K562 (cell line): ENCODE data around the gene CCDC15. TPM values are rescaled to one million over a fixed set of nuclear protein-coding genes. Genes with fewer than 3 reads are reported as not detected.

ENCODE experiments used
- ATAC-seq: fragments of 200-7000 bp; cut with Tn5 transposase; 3 replicates; pipeline ENCODE4 v1.9.1; 2020; ENCODE audit warnings: moderate library complexity
- BruUV-seq: library from RNA; stranded (reverse); fragments of 400-500 nt; replicated peaks from 2 replicates; lab custom pipeline; 2021; lab: Mats Ljungman, UMichigan
- CTCF ChIA-PET: fragments of 300-600 bp; formaldehyde crosslinking; extraction: SDS; loops from one replicate; lab custom pipeline; 2021; ENCODE audit warnings: low intra/inter-chr PET ratio; lab: Yijun Ruan, JAX
- POLR2A ChIA-PET: fragments of 300-600, 350-650 bp; sonication (Branson Sonifier 250); formaldehyde crosslinking; extraction: SDS; loops from one replicate; lab custom pipeline; 2021; ENCODE audit warnings: antibody characterized with exemption, inconsistent platforms; lab: Yijun Ruan, JAX
- DNase-seq, 4 experiments: peaks; one replicate each; pipeline versions ENCODE4 v3.0.0 to v3.0.0-alpha.2; 2011 to 2018; ENCODE audit warnings: low spot score in 3 of 4, mixed read lengths in 3 of 4; ENCODE audit errors: extremely low read depth in 1 of 4
- FAIRE-seq: peaks from 2 replicates; lab custom pipeline; 2011; peaks lifted over from hg19 to GRCh38; lab: Jason Lieb, UNC
- H2AFZ ChIP-seq: 2 replicates; pipeline ENCODE4 v1.6.0; 2011; ENCODE audit warnings: low read depth, low read length, control low read depth, inconsistent platforms
- H3K27ac ChIP-seq: fragments of 200-600 bp; 3 replicates; pipeline ENCODE4 v1.8.0; 2011; ENCODE audit warnings: low read depth, mild to moderate bottlenecking, control low read depth, inconsistent platforms, low read length, moderate library complexity, mixed read lengths; ENCODE audit errors: extremely low read depth
- H3K27me3 ChIP-seq, 2 experiments: fragments of 300-600 bp in 1 of 2; 2 replicates in 1 of 2; 3 replicates in 1 of 2; pipeline versions ENCODE4 v1.6.0 to v1.8.0; 2011; ENCODE audit warnings: inconsistent platforms in 2 of 2, low read length in 2 of 2, mild to moderate bottlenecking in 1 of 2, mixed read lengths in 1 of 2, moderate library complexity in 1 of 2; ENCODE audit not compliant: control insufficient read depth in 2 of 2, insufficient read depth in 2 of 2
- H3K36me3 ChIP-seq: fragments of 300-600 bp; 3 replicates; pipeline ENCODE4 v1.8.0; 2011; ENCODE audit warnings: mild to moderate bottlenecking, low read length, inconsistent platforms; ENCODE audit not compliant: control insufficient read depth, insufficient read depth
- H3K4me1 ChIP-seq, 2 experiments: fragments of 200-600 bp in 1 of 2; replicated peaks in 1 of 2; 2 replicates in 1 of 2; 3 replicates in 1 of 2; pipeline versions ENCODE4 v1.5.1 to v1.8.0; 2011; ENCODE audit warnings: inconsistent platforms in 2 of 2, low read length in 2 of 2, mild to moderate bottlenecking in 1 of 2, mixed read lengths in 1 of 2, moderate library complexity in 1 of 2; ENCODE audit not compliant: control insufficient read depth in 2 of 2, insufficient read depth in 2 of 2
- H3K4me2 ChIP-seq: 2 replicates; pipeline ENCODE4 v1.6.1; 2011; ENCODE audit warnings: low read length, control low read depth, inconsistent platforms, mixed read lengths; ENCODE audit not compliant: insufficient read depth
- H3K4me3 ChIP-seq: fragments of 200-600 bp; sonication (generic), shearing (Covaris generic); 2 replicates; pipeline ENCODE4 v1.5.1; 2016; ENCODE audit warnings: control low read depth, inconsistent platforms
- H3K79me2 ChIP-seq: fragments of 200-600 bp; 3 replicates; pipeline ENCODE4 v1.8.0; 2011; ENCODE audit warnings: low read length, inconsistent platforms; ENCODE audit not compliant: control insufficient read depth, insufficient read depth
- H3K9ac ChIP-seq, 2 experiments: 2 replicates each; pipeline versions ENCODE4 v1.6.0 to v1.6.1; 2011; ENCODE audit warnings: low read depth in 2 of 2, low read length in 2 of 2, control low read depth in 1 of 2, inconsistent platforms in 1 of 2, mild to moderate bottlenecking in 1 of 2, mixed read lengths in 1 of 2; ENCODE audit not compliant: insufficient read depth in 1 of 2
- H3K9me1 ChIP-seq: one replicate; pipeline ENCODE4 v1.6.0; 2011; ENCODE audit warnings: inconsistent platforms, mild to moderate bottlenecking, low read length, moderate library complexity; ENCODE audit not compliant: control insufficient read depth, insufficient read depth
- H3K9me3 ChIP-seq: replicated peaks from 2 replicates; pipeline ENCODE4 v1.5.1; 2011; ENCODE audit warnings: low read depth, low read length, inconsistent platforms; ENCODE audit not compliant: control insufficient read depth, insufficient read depth
- H4K20me1 ChIP-seq: replicated peaks from 2 replicates; pipeline ENCODE4 v1.6.1; 2011; ENCODE audit warnings: low read length, inconsistent platforms, mixed read lengths; ENCODE audit not compliant: control insufficient read depth, insufficient read depth
- BDP1 ChIP-seq: IDR thresholded peaks from 3 replicates; pipeline ENCODE4 v1.6.1; 2011; ENCODE audit not compliant: insufficient read length, insufficient read depth
- CAMTA2 ChIP-seq: fragments of 250-450 bp; sonication (Bioruptor Pico); conservative IDR thresholded peaks from 2 replicates; pipeline ENCODE4 v1.5.1; 2022
- CHD2 ChIP-seq: IDR thresholded peaks from 2 replicates; pipeline ENCODE4 v1.6.1; 2011; ENCODE audit warnings: low read depth, low read length
- DLX4 ChIP-seq: fragments of 250-450 bp; sonication (Bioruptor Pico); IDR thresholded peaks from 2 replicates; pipeline ENCODE4 v1.6.1; 2021; ENCODE audit warnings: mild to moderate bottlenecking
- HDAC6 ChIP-seq: IDR thresholded peaks from 2 replicates; pipeline ENCODE4 v1.6.1; 2012; ENCODE audit warnings: low read depth, mild to moderate bottlenecking, control low read depth, inconsistent platforms, low read length, moderate library complexity
- HEY1 ChIP-seq: fragments of 250-450 bp; sonication (Bioruptor Pico); IDR thresholded peaks from 2 replicates; pipeline ENCODE4 v1.5.0; 2020; ENCODE audit warnings: mild to moderate bottlenecking, moderate library complexity, borderline replicate concordance
- HNRNPLL ChIP-seq: fragments of 200-400 bp; formaldehyde crosslinking; IDR thresholded peaks from 2 replicates; pipeline ENCODE4 v1.6.1; 2017; ENCODE audit warnings: low read length, low read depth, mild to moderate bottlenecking; ENCODE audit not compliant: poor library complexity, severe bottlenecking
- KAT8 ChIP-seq: fragments of 450-650 bp; IDR thresholded peaks from 2 replicates; pipeline ENCODE4 v1.6.1; 2016; ENCODE audit warnings: low read depth, mild to moderate bottlenecking
- MNT ChIP-seq, 2 experiments: fragments of 450-650 bp; conservative IDR thresholded peaks; 2 replicates each; pipeline ENCODE4 v1.6.1; 2017; ENCODE audit warnings: mild to moderate bottlenecking in 2 of 2, moderate library complexity in 2 of 2
- PTBP1 ChIP-seq: fragments of 200-400 bp; formaldehyde crosslinking; IDR thresholded peaks from 2 replicates; pipeline ENCODE4 v1.6.1; 2017; ENCODE audit warnings: low read depth, low read length
- RBM22 ChIP-seq: fragments of 200-400 bp; formaldehyde crosslinking; IDR thresholded peaks from 2 replicates; pipeline ENCODE4 v1.6.1; 2018; ENCODE audit warnings: low read length, low read depth; ENCODE audit not compliant: poor library complexity, severe bottlenecking
- SETDB1 ChIP-seq: IDR thresholded peaks from one replicate; pipeline ENCODE4 v1.6.1; 2012; ENCODE audit warnings: low read length, control low read depth, inconsistent platforms
- TCF7L2 ChIP-seq: fragments of 150-350 bp; IDR thresholded peaks from 2 replicates; pipeline ENCODE4 v1.6.1; 2016; ENCODE audit warnings: low read depth, mild to moderate bottlenecking, low read length, moderate library complexity
- ZC3H11A ChIP-seq: IDR thresholded peaks from 2 replicates; pipeline ENCODE4 v1.6.1; 2012; ENCODE audit warnings: low read depth, low read length, improper control_type of control experiment
- ZNF224 ChIP-seq: sonication (generic); formaldehyde crosslinking; IDR thresholded peaks from 2 replicates; pipeline ENCODE4 v1.8.0; 2022; ENCODE audit warnings: mild to moderate bottlenecking, missing genetic modification reagents
- ZNF398 ChIP-seq: fragments of 250-450 bp; sonication (Bioruptor Pico); IDR thresholded peaks from 2 replicates; pipeline ENCODE4 v1.8.0; 2021; ENCODE audit warnings: moderate library complexity, mild to moderate bottlenecking, inconsistent platforms
- ZNF507 ChIP-seq: conservative IDR thresholded peaks from 2 replicates; pipeline ENCODE4 v1.6.1; 2017; ENCODE audit warnings: missing genetic modification characterization, missing compliant biosample characterization
- WGBS: fragments of 100-300 bp; shearing (Covaris generic); methylation state at CpG from one replicate; pipeline ENCODE4 v1.1.6; 2016; ENCODE audit warnings: low coverage, mixed read lengths; ENCODE audit not compliant: insufficient coverage; ENCODE audit errors: missing lambda C conversion rate; 5-methylcytosine and 5-hydroxymethylcytosine counted together
- in situ Hi-C: fragments of 300-500 bp; cut with MboI; formaldehyde crosslinking; loops from 4 replicates; pipeline ENCODE4 v1.15.0; 2018; ENCODE audit warnings: inconsistent platforms, mixed read lengths
- intact Hi-C: fragments of 100-400 bp; cut with micrococcal nuclease; formaldehyde crosslinking; loops from 2 replicates; pipeline ENCODE4 v1.14.2; 2022
- polyA plus RNA-seq, 8 experiments: library from polyadenylated mRNA; depleted of rRNA in 4 of 8; stranded (reverse) in 5 of 8; unstranded in 3 of 8; fragments of >200 nt; fragmentation: Nextera tagmentation in 2 of 8; fragmentation: Illumina TruSeq in 1 of 8; extraction: Ambion mirVana in 2 of 8; extraction: Trizol in 1 of 8; gene quantifications; 2 replicates each; pipeline versions ENCODE4 v1.2.1 to v1.2.3, GENCODE V29; 2011 to 2014; ENCODE audit warnings: inconsistent platforms in 1 of 8, missing spikeins in 1 of 8
- total RNA-seq, 7 experiments: library from RNA; depleted of rRNA in 6 of 7; stranded (reverse); fragments of >200 nt in 6 of 7; fragmentation: Illumina TruSeq in 2 of 7; extraction: Trizol in 2 of 7; gene quantifications; 2 replicates each; pipeline versions ENCODE4 v1.2.1 to v1.2.3, GENCODE V29; 2011 to 2021; ENCODE audit warnings: low replicate concordance in 1 of 7

Gene CCDC15
- total and polyA plus RNA-seq, 9 of the 15 experiments (the other 6 are each of a cell fraction or from before 2014, with no cell fraction given), result 1.9 to 9.2 (median 3.9) TPM

GRCh38 chr11:124943254-124943616 is 10.8 kb upstream of the CCDC15 start (continued):
- TF ChIP-seq SETDB1 (no peak), ZC3H11A (no peak), HDAC6 (no peak), TCF7L2 (no peak), DLX4 (CRISPR knock-in tag) (no peak), BDP1 (no peak), PTBP1 (no peak)

GRCh38 chr11:124943741-124944140 is 10.3 kb upstream of the CCDC15 start:
- H3K9me3 ChIP-seq, result no peaks in the 10 kb centered on the region
- TF ChIP-seq CHD2 (no peak), ZNF507 (tag) (no peak), KAT8 (no peak), HEY1 (no peak), ZNF224 (CRISPR knock-in tag) (no peak), RBM22 (no peak), ZNF398 (no peak), MNT (conservative IDR thresholded peaks at IDR 0.05) (no peak), CAMTA2 (no peak), HNRNPLL (no peak)

More at GRCh38 chr11:124943741-124944140, 10.3 kb upstream of the CCDC15 start:
- FAIRE-seq, result no peak
- no peaks in the 10 kb centered on the region for H3K36me3 ChIP-seq
- no peak overlapping the region for H2AFZ ChIP-seq
- no peak overlapping the region for H3K4me3 ChIP-seq
- 0% methylated on average over 1 of the region's 1 CpG for WGBS
- H3K79me2 ChIP-seq, result no peaks in the 10 kb centered on the region
- intact Hi-C loops (no loop called here), in situ Hi-C loops (no loop called here)
- CTCF ChIA-PET, result no interaction called here
- H4K20me1 ChIP-seq, result no peaks in the 10 kb centered on the region
- no TSS peak for BruUV-seq
- no peak for DNase-seq
- H3K4me2 ChIP-seq, result no peak overlapping the region
- POLR2A ChIA-PET, result interaction anchor here (1.5 kb wide), 1 partner anchor 9 kb away, joined by 3 read pairs; no protein-coding TSS in a partner anchor
- no peak overlapping the region for H3K27ac ChIP-seq
- H3K9ac ChIP-seq, result no peak overlapping the region
- no peak for ATAC-seq
- no peaks in the 10 kb centered on the region for H3K9me1 ChIP-seq
- peaks cover 9 to 28% of the 10 kb centered on the region in 2 experiments; a peak in 4 of 5 replicates for H3K27me3 ChIP-seq
- no peaks in the 10 kb centered on the region for H3K4me1 ChIP-seq
